GM23338 (cell line): ENCODE measurements around the gene ERBB4. TPM values are rescaled to one million over a fixed set of nuclear protein-coding genes. Genes with fewer than 3 reads are reported as not detected.

Experiments
- ATAC-seq: fragments of 200-7000 bp; cut with Tn5 transposase; 3 replicates; pipeline ENCODE4 v1.9.1; 2020
- DNase-seq: peaks from one replicate; pipeline ENCODE4 v3.0.0-alpha.2; 2015; ENCODE audit warnings: low spot score
- H2AFZ ChIP-seq: fragments of 200-600 bp; sonication (generic); 2 replicates; pipeline ENCODE4 v1.8.0; 2016; ENCODE audit warnings: antibody characterized with exemption, mild to moderate bottlenecking, moderate library complexity
- H3F3A ChIP-seq: fragments of 200-600 bp; sonication (generic); replicated peaks from 2 replicates; pipeline ENCODE4 v1.8.0; 2017; ENCODE audit warnings: antibody characterized with exemption, mixed run types, low read depth
- H3K27ac ChIP-seq: fragments of 200-600 bp; sonication (generic); 2 replicates; pipeline ENCODE4 v1.6.1; 2016; ENCODE audit warnings: low read depth
- H3K27me3 ChIP-seq: fragments of 200-600 bp; sonication (generic); 2 replicates; pipeline ENCODE4 v1.8.0; 2016; ENCODE audit warnings: mild to moderate bottlenecking, mixed run types, moderate library complexity; ENCODE audit not compliant: insufficient read depth
- H3K36me3 ChIP-seq: fragments of 200-600 bp; sonication (generic); 2 replicates; pipeline ENCODE4 v1.8.0; 2016; ENCODE audit warnings: mild to moderate bottlenecking; ENCODE audit not compliant: insufficient read depth
- H3K4me1 ChIP-seq: fragments of 200-600 bp; sonication (generic); 2 replicates; pipeline ENCODE4 v1.8.0; 2016; ENCODE audit warnings: mild to moderate bottlenecking, moderate library complexity; ENCODE audit not compliant: insufficient read depth
- H3K4me2 ChIP-seq: fragments of 200-600 bp; sonication (generic); 2 replicates; pipeline ENCODE4 v1.7.1; 2017; ENCODE audit warnings: mixed run types
- H3K4me3 ChIP-seq: fragments of 200-600 bp; sonication (generic); 2 replicates; pipeline ENCODE4 v1.6.1; 2016; ENCODE audit warnings: mixed run types
- H3K79me2 ChIP-seq: fragments of 200-600 bp; sonication (generic); replicated peaks from 2 replicates; pipeline ENCODE4 v1.8.0; 2017; ENCODE audit warnings: mild to moderate bottlenecking; ENCODE audit not compliant: insufficient read depth
- H3K9me2 ChIP-seq: fragments of 200-600 bp; sonication (generic); 2 replicates; pipeline ENCODE4 v1.8.0; 2017; ENCODE audit not compliant: insufficient read depth
- H4K20me1 ChIP-seq: fragments of 200-600 bp; sonication (generic); replicated peaks from 2 replicates; pipeline ENCODE4 v1.8.0; 2017; ENCODE audit warnings: mild to moderate bottlenecking; ENCODE audit not compliant: insufficient read depth
- H3K27ac Mint-ChIP-seq: 2 replicates; pipeline ENCODE4 v1.8.0; 2020; ENCODE audit warnings: inconsistent platforms, mild to moderate bottlenecking, moderate library complexity, mixed read lengths
- H3K27me3 Mint-ChIP-seq: 3 replicates; pipeline ENCODE4 v1.8.0; 2022; ENCODE audit warnings: low read depth, mild to moderate bottlenecking, moderate library complexity, mixed read lengths, inconsistent platforms; ENCODE audit not compliant: insufficient read depth, poor library complexity
- H3K36me3 Mint-ChIP-seq: 3 replicates; pipeline ENCODE4 v1.8.0; 2021; ENCODE audit warnings: low read depth, mild to moderate bottlenecking, inconsistent platforms, moderate library complexity, mixed read lengths
- H3K4me1 Mint-ChIP-seq: 3 replicates; pipeline ENCODE4 v1.8.0; 2020; ENCODE audit warnings: mild to moderate bottlenecking, inconsistent platforms, mixed read lengths
- H3K4me3 Mint-ChIP-seq: 3 replicates; pipeline ENCODE4 v1.8.0; 2021; ENCODE audit warnings: moderate library complexity, mild to moderate bottlenecking, inconsistent platforms, mixed read lengths
- H3K9me3 Mint-ChIP-seq: 3 replicates; pipeline ENCODE4 v1.8.0; 2020; ENCODE audit warnings: moderate library complexity, mild to moderate bottlenecking, inconsistent platforms, mixed read lengths
- CREB1 ChIP-seq: fragments of 250-450 bp; sonication (Bioruptor Pico); IDR thresholded peaks from 2 replicates; pipeline ENCODE4 v1.5.0; 2020; ENCODE audit warnings: low read depth, mild to moderate bottlenecking, moderate library complexity
- EZH2 ChIP-seq: fragments of 200-600 bp; sonication (generic); IDR thresholded peaks from one replicate; pipeline ENCODE4 v1.8.0; 2017; ENCODE audit warnings: antibody characterized with exemption, mild to moderate bottlenecking, low read depth; ENCODE audit not compliant: unreplicated experiment
- EZH2phosphoT487 ChIP-seq: fragments of 200-600 bp; sonication (generic); IDR thresholded peaks from one replicate; pipeline ENCODE4 v1.8.1; 2018; ENCODE audit warnings: antibody characterized with exemption; ENCODE audit not compliant: unreplicated experiment
- JUNB ChIP-seq: IDR thresholded peaks from one replicate; pipeline ENCODE4 v1.6.1; 2016; ENCODE audit warnings: antibody characterized with exemption; ENCODE audit not compliant: unreplicated experiment
- POLR2AphosphoS5 ChIP-seq: IDR thresholded peaks from 2 replicates; pipeline ENCODE4 v1.6.1; 2016; ENCODE audit warnings: antibody characterized with exemption, low read depth
- STAT1 ChIP-seq: IDR thresholded peaks from one replicate; pipeline ENCODE4 v1.6.1; 2016; ENCODE audit warnings: antibody characterized with exemption; ENCODE audit not compliant: unreplicated experiment
- ZNF331 ChIP-seq: fragments of 250-450 bp; sonication (Bioruptor Pico); IDR thresholded peaks from 2 replicates; pipeline ENCODE4 v1.5.0; 2020; ENCODE audit warnings: low read depth, mild to moderate bottlenecking, moderate library complexity
- polyA plus RNA-seq: library from polyadenylated mRNA; unstranded; fragments of >200 nt; fragmentation: Nextera tagmentation; extraction: Ambion mirVana; gene quantifications from 2 replicates; pipeline ENCODE4 v1.2.1, GENCODE V29; 2016
- total RNA-seq: library from RNA; depleted of rRNA; stranded (reverse); fragments of >200 nt; shearing (Covaris generic); gene quantifications from 2 replicates; pipeline ENCODE4 v1.2.3, GENCODE V29; 2014
- TF ChIP-seq, protein P1 (sequence below): fragments of 250-450 bp; sonication (Bioruptor Pico); IDR thresholded peaks from 2 replicates; pipeline ENCODE4 v1.5.0; 2020; ENCODE audit warnings: mild to moderate bottlenecking, moderate library complexity
- TF ChIP-seq, protein P2 (sequence below), 2 experiments: fragments of 200-600 bp in 1 of 2; sonication (generic) in 1 of 2; conservative IDR thresholded peaks; 2 replicates each; pipeline versions ENCODE4 v1.5.1 to v1.6.1; 2016 to 2017; ENCODE audit warnings: antibody characterized with exemption in 2 of 2, low read depth in 2 of 2, mild to moderate bottlenecking in 2 of 2, moderate library complexity in 1 of 2

Gene ERBB4
- total and polyA plus RNA-seq, 2 experiments from 2014 or later = 0.73 to 1.1 TPM

DNA sequence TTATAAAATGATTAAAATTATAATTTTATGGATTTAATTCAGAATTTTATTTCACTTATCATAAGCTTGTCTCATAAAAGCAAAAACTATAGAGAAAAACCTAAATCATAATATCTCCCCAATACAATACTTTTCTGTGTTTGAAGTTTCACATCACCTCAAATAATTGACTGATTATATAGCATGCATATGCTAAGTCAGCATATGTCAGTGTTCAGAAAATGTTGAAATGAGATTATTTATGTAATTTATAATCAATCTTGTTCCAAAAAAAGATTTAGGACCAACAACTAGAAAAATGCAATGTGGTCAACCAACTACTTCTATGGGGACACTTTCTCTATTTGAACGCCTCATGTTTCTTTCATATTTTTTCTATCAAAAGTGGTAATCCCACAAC lies 1079.6 kb downstream of the ERBB4 start (continued):
- TF ChIP-seq, protein P1, sequence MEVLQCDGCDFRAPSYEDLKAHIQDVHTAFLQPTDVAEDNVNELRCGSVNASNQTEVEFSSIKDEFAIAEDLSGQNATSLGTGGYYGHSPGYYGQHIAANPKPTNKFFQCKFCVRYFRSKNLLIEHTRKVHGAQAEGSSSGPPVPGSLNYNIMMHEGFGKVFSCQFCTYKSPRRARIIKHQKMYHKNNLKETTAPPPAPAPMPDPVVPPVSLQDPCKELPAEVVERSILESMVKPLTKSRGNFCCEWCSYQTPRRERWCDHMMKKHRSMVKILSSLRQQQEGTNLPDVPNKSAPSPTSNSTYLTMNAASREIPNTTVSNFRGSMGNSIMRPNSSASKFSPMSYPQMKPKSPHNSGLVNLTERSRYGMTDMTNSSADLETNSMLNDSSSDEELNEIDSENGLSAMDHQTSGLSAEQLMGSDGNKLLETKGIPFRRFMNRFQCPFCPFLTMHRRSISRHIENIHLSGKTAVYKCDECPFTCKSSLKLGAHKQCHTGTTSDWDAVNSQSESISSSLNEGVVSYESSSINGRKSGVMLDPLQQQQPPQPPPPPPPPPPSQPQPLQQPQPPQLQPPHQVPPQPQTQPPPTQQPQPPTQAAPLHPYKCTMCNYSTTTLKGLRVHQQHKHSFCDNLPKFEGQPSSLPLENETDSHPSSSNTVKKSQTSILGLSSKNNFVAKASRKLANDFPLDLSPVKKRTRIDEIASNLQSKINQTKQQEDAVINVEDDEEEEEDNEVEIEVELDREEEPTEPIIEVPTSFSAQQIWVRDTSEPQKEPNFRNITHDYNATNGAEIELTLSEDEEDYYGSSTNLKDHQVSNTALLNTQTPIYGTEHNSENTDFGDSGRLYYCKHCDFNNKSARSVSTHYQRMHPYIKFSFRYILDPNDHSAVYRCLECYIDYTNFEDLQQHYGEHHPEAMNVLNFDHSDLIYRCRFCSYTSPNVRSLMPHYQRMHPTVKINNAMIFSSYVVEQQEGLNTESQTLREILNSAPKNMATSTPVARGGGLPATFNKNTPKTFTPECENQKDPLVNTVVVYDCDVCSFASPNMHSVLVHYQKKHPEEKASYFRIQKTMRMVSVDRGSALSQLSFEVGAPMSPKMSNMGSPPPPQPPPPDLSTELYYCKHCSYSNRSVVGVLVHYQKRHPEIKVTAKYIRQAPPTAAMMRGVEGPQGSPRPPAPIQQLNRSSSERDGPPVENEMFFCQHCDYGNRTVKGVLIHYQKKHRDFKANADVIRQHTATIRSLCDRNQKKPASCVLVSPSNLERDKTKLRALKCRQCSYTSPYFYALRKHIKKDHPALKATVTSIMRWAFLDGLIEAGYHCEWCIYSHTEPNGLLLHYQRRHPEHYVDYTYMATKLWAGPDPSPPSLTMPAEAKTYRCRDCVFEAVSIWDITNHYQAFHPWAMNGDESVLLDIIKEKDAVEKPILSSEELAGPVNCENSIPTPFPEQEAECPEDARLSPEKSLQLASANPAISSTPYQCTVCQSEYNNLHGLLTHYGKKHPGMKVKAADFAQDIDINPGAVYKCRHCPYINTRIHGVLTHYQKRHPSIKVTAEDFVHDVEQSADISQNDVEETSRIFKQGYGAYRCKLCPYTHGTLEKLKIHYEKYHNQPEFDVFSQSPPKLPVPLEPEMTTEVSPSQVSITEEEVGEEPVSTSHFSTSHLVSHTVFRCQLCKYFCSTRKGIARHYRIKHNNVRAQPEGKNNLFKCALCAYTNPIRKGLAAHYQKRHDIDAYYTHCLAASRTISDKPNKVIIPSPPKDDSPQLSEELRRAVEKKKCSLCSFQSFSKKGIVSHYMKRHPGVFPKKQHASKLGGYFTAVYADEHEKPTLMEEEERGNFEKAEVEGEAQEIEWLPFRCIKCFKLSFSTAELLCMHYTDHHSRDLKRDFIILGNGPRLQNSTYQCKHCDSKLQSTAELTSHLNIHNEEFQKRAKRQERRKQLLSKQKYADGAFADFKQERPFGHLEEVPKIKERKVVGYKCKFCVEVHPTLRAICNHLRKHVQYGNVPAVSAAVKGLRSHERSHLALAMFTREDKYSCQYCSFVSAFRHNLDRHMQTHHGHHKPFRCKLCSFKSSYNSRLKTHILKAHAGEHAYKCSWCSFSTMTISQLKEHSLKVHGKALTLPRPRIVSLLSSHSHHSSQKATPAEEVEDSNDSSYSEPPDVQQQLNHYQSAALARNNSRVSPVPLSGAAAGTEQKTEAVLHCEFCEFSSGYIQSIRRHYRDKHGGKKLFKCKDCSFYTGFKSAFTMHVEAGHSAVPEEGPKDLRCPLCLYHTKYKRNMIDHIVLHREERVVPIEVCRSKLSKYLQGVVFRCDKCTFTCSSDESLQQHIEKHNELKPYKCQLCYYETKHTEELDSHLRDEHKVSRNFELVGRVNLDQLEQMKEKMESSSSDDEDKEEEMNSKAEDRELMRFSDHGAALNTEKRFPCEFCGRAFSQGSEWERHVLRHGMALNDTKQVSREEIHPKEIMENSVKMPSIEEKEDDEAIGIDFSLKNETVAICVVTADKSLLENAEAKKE (CRISPR knock-in tag) = no peak
- TF ChIP-seq, protein P2, sequence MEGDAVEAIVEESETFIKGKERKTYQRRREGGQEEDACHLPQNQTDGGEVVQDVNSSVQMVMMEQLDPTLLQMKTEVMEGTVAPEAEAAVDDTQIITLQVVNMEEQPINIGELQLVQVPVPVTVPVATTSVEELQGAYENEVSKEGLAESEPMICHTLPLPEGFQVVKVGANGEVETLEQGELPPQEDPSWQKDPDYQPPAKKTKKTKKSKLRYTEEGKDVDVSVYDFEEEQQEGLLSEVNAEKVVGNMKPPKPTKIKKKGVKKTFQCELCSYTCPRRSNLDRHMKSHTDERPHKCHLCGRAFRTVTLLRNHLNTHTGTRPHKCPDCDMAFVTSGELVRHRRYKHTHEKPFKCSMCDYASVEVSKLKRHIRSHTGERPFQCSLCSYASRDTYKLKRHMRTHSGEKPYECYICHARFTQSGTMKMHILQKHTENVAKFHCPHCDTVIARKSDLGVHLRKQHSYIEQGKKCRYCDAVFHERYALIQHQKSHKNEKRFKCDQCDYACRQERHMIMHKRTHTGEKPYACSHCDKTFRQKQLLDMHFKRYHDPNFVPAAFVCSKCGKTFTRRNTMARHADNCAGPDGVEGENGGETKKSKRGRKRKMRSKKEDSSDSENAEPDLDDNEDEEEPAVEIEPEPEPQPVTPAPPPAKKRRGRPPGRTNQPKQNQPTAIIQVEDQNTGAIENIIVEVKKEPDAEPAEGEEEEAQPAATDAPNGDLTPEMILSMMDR (conservative IDR thresholded peaks at IDR 0.05; ENCODE audit: low read depth in 2 of 2) = no peak
- TF ChIP-seq POLR2AphosphoS5 (no peak), EZH2phosphoT487 (no peak), EZH2 (no peak), CREB1 (CRISPR knock-in tag) (no peak), STAT1 (no peak)

DNA sequence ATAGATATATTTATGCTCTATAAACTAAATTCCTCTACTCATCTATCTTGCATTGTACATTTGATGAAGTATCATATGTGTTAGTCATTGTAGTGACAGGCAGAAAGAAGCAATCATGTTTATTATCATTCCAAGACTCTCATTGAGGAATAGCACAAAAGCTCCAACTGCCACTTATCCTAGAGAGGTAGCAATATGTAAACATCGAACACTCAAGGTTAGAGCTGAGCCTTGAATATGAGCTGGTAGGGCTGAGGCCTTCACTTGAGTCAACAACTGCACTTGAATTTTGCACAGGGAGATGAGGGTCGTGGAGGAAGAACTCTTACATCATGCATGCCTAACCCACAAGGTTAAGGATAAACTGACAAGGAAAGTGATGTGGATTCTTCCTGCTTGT lies 1081.3 kb downstream of the ERBB4 start:
- H3K27me3 ChIP-seq = no peaks in the 10 kb centered on the region
- H3K4me3 ChIP-seq = no peak overlapping the region
- H3K27ac Mint-ChIP-seq = no peak overlapping the region
- H3F3A ChIP-seq = no peaks in the 10 kb centered on the region
- H3K4me2 ChIP-seq = no peak overlapping the region
- no peak overlapping the region for H3K27ac ChIP-seq
- 0 out of 3 replicates have a peak, but pooled peaks cover 2% of the 10 kb centered on the region for H3K36me3 Mint-ChIP-seq
- H3K9me2 ChIP-seq = no peaks in the 10 kb centered on the region
- H3K27me3 Mint-ChIP-seq = no peaks in the 10 kb centered on the region
- no peaks in the 10 kb centered on the region for H3K4me1 ChIP-seq
- no peak overlapping the region for H3K4me3 Mint-ChIP-seq
- peaks cover 9% of the 10 kb centered on the region; the same call in 1 of the 3 replicates for H3K4me1 Mint-ChIP-seq
- no peak for DNase-seq
- H3K79me2 ChIP-seq = no peaks in the 10 kb centered on the region
- H2AFZ ChIP-seq = peak overlapping the region; percentile 9; the same call in 1 of the 2 replicates
- no peaks in the 10 kb centered on the region for H3K9me3 Mint-ChIP-seq
- H3K36me3 ChIP-seq = no peaks in the 10 kb centered on the region
- no peaks in the 10 kb centered on the region for H4K20me1 ChIP-seq
- ATAC-seq = no peak
- TF ChIP-seq, protein P1 (CRISPR knock-in tag) = no peak
- no peak for TF ChIP-seq JUNB
- TF ChIP-seq ZNF331 = no peak
